HG03575 (cell line): Measurements from ENCODE around the gene MYCBPAP.

Experiments
- ATAC-seq: cut with Tn5 transposase; IDR thresholded peaks from one replicate; pipeline ENCODE4 v1.9.1; 2021; ENCODE audit not compliant: unreplicated experiment, insufficient number of reproducible peaks, low FRiP score; ENCODE audit errors: extremely low read depth

MYCBPAP gene

DNA sequence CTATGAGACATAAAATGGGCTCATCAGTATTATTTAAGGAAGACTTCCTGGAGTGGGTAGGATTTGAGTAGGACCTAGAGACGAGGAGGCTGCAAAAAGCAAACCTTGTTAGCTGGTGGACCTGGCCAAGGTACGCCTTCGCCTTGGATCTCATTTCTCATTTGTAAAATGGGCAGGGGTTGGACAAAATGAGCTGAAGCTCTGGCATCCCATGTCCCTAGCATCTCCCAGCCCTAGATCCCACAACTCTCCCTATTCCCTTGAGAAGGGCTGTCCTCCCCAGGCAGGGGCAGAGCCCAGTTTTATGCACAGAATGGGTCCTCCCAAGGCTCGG, 38.4 kb downstream of the MYCBPAP start:
- ATAC-seq: no peak

DNA sequence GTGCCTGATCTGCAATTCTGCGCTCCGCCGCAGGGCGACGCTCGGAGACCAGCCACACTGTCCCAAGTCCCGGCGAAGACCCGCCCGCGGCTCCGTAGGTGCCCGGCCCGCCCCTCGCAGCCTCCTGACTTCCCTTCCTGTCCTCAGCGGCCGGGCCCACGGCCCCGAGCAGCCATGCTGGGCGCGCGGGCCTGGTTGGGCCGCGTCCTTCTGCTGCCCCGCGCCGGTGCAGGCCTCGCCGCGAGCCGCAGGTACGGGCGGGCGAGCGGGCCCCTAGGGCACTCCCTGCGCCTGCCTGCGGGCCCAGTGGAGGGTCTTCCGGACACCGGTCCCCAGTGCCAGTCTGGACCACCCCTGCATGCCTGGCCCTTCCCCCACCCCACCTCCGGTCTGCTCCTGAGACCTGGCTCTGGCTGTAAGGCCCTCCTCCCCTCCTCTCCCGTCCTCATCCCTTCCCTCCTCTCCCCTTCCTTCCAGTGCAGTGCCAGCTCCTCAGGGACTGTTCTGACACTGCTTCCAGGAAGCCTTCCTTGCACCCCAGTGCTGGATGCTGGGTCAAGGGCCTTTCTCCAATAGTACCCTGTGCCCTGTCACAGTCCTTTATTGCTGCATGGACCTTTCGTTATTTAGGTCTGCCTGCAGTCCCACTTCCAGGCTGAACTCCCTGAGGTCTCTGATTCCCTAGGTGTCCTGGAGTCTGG, 38.9 kb downstream of the MYCBPAP start, which contains the start of gene SPATA20:
Gene SPATA20 (plus strand): TSS at position 140 of the 701 bp plus-strand sequence. CDS start 35 bp downstream, at position 175.
- ATAC-seq: no peak

DNA sequence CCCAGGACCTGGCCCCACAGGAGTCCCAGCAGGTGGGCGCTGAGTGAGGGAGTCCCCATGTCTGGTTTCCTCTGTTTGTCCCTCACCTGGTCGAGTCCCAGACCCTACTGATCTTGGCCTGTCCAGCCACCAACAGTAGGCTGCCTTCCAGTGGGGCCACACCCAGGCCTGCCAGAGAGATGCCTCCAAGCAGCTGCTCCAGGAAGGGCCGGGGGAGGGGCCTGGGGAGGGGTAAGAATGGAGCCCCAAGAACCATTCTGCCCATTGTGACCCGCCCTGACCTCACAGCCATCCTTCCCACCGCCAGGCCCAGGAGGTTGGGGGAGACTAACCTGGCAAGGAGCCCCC, 39.5 kb downstream of the MYCBPAP start:
- ATAC-seq: no peak

DNA sequence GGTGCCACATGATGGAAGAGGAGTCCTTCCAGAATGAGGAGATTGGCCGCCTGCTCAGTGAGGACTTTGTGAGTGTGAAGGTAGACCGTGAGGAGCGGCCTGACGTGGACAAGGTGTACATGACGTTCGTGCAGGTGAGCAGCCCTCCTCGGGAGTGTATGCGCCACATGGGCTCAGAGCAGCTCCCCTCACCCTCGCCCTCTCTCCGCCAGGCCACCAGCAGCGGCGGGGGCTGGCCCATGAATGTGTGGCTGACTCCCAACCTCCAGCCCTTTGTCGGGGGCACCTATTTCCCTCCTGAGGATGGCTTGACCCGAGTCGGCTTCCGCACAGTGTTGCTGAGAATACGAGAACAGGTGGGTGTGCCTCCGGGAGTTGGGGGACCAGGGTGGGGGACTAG, 40.6 kb downstream of the MYCBPAP start:
- no peak for ATAC-seq

DNA sequence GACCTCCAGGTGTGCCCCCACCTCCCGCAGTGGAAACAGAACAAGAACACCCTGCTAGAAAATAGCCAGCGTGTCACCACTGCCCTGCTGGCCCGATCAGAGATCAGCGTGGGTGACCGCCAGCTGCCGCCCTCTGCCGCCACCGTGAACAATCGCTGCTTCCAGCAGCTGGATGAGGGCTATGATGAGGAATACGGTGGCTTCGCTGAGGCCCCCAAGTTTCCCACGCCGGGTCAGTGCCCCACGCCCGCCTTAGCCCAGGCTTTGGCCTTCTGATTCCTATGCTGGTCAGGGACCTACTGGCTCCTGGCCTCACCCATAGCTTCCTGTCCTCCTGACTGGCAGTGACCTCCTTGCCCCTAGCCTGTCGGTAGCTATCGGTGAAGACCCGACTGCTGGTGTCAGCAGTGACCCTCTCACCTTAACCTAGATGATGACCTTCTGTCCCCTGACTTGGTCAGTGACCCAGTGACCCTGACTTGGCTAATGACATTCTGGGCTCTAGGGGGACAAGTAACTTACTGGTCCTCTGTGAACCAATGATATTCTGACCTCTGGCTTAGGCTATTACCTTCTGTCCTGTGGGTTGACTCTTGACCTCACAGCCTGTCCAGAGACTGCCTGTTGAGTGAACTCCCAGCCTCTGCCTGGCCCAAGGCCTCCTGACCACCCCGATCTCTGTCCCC, 41.2 kb downstream of the MYCBPAP start:
- no peak for ATAC-seq

DNA sequence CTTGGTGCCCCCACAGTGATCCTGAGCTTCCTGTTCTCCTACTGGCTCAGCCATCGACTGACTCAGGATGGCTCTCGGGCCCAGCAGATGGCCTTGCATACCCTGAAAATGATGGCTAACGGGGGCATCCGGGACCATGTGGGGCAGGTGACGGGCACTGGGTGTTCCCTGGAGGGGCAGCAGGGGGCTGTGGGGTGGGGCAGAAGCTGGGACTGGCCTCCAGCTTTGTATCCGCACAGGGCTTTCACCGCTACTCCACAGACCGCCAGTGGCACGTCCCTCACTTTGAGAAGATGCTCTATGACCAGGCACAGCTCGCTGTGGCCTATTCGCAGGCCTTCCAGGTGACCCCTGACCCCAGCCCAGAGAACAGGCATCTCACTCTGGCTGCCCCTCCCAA, 41.7 kb downstream of the MYCBPAP start:
- no peak for ATAC-seq

DNA sequence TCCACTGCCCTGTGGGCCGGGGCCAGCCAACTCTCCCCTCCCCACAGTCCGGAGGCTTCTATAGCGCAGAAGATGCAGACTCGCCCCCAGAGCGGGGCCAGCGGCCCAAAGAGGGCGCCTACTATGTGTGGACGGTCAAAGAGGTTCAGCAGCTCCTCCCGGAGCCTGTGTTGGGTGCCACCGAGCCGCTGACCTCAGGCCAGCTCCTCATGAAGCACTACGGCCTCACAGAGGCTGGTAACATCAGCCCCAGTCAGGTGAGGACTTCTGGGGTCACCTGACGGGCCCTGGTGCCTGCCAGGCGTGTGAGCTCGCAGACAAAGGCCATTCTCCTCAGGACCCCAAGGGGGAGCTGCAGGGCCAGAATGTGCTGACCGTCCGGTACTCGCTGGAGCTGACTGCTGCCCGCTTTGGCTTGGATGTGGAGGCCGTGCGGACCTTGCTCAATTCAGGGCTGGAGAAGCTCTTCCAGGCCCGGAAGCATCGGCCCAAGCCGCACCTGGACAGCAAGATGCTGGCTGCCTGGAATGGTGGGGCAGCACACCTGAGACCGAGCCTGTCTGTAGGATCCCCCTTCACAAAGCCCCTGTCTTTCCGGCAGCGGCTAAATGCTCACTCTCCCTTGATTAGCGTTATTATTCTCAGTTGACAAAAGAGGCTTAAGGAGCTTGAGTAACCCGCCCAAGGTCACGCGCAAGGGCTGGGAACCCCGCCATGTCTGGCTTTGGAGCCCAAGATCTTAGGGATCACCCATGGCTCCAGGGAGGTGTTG, 42.6 kb downstream of the MYCBPAP start:
- ATAC-seq: no peak

DNA sequence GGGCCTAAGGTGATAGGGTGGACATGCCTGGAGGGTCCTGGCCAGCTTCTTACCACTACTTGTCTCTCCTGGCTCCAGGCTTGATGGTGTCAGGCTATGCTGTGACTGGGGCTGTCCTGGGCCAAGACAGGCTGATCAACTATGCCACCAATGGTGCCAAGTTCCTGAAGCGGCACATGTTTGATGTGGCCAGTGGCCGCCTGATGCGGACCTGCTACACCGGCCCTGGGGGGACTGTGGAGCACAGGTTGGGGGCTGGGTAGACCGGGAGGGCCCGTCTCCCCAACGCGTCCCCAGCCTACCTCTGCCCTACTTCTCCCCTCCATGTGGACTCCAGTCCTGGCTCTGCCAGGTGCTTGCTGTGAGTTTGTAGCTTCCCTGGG, 43.2 kb downstream of the MYCBPAP start:
- no peak for ATAC-seq

DNA sequence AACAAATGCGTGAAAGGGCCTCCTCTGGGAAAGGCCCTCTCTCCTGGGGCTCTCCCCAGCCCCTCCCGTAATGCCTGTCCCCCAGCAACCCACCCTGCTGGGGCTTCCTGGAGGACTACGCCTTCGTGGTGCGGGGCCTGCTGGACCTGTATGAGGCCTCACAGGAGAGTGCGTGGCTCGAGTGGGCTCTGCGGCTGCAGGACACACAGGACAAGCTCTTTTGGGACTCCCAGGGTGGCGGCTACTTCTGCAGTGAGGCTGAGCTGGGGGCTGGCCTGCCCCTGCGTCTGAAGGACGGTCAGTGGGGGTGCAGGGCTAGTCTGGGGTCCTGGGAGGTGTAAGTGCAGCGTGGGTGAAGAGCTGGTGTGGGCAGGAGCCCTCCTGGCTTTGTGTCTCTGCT, 43.6 kb downstream of the MYCBPAP start:
- no peak for ATAC-seq

DNA sequence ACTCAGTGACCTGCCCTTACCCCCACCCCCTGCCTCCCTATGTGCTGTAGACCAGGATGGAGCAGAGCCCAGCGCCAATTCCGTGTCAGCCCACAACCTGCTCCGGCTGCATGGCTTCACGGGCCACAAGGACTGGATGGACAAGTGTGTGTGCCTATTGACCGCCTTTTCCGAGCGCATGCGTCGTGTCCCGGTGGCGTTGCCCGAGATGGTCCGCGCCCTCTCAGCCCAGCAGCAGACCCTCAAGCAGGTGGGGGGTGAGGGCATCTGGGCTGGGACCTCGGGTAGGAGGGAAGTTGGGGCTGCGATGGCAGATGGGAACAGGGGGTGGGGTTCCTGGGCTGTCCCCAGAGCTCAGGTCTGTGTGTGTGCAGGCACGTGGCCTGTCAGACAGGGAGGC, 46.0 kb downstream of the MYCBPAP start:
- ATAC-seq: no peak

DNA sequence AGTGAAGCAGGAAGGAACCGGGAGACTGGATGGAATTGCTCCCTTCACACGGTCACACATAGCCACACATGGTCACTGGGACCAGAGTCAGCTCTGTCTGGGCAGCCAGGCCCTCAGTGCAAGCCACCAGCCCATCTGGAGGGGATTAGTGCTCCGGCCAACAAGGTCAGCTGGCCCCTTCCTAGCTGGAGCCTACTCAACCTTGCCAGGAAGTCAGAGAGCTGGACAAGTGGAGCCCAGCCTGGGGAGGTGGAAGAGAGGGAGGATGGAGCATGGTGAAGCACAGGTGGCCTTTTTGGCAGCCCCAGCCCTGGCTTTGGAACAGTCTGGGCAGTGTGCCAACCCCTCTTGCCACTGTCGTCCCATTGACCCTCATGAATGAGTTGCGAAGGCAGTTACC, 48.6 kb downstream of the MYCBPAP start:
- ATAC-seq: no peak

DNA sequence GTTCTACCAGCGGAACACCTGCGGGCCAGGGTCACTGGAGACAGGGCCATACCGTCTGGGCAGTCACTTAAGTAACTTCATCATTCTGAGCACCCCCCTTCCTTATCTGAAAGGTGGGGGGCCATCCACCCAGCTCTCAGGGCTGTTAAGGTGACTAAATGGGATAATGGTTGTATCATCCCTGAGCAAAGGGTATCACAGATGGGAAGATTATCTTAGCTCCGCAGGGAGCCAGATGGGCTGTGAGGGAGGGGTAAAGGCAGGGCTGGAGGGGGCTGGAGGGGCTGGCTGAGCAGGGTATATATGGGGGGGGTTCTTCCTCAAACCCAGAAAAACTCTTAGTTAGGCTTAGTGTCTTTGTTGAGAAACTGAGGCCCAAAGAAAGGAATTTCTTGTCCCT, 49.4 kb downstream of the MYCBPAP start:
- no peak for ATAC-seq

DNA sequence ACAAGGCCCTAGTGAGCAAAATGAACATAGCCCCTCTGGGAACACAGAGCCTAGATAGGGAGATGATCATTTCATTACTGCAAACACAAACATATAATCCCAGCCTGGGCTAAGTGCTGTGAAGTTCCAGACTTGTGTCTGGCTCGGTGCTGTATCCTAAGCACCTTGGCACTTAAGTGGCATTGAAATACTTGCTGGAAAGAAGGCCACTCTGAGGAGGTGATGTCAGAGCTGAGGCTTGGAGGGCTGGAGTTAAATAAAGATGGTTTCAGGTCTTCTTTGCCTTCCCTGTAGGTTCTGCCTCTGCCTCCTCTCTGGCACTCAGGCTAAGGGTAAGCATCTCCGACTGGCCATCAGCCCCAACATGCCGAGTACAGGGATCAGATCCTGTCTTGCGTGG, 49.9 kb downstream of the MYCBPAP start:
- ATAC-seq: no peak

DNA sequence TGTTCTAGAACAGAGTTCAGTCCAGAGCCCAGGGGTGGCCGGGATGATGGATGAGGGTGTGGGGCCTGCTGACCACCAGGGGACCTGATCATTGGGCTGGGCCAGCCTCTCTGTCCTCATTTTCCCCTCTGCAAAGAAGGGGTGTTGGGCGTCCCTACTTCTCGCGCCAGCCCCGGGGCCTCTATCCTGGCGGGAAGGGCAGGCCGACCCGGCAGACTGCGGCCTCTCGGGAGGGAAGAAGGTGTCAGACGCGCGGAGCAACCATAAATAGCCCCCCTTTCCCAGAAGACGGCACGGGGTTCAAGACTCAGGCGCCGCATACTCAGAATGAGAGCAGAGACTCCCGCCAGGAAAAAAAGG, 50.3 kb downstream of the MYCBPAP start:
- no peak for ATAC-seq

DNA sequence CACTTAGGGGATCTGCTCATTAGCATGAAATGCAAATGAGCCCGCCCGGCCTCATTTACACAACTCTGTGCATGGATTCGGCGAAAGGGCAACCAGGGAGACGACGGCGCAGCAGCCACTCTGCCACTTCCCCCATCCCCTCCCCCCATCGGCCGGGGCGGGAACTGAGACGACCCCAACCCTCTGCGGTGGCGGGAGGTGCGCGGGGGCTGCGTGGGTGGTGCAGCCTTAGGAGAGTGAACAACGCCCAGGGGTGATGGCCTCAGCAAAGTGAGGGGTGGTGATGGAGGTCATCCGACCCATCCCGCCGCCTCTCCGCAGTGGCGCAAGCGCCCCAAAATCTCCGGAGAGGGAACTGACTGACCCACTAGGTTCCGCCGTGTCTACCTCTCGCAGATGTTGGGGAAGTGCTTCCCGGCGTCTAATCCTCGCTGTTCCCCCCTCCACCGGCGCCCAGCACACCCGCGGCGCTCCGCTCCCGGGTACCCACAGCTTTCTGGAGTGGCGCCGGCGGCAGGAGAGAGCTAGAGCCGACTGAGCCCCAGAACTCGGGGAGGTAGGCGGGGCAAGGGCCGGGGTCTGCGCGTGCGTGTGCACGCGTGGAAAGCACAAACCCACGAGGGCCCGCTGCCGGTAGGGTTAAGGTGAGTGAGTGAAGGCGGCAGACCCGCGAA, 50.8 kb downstream of the MYCBPAP start:
- ATAC-seq: no peak

DNA sequence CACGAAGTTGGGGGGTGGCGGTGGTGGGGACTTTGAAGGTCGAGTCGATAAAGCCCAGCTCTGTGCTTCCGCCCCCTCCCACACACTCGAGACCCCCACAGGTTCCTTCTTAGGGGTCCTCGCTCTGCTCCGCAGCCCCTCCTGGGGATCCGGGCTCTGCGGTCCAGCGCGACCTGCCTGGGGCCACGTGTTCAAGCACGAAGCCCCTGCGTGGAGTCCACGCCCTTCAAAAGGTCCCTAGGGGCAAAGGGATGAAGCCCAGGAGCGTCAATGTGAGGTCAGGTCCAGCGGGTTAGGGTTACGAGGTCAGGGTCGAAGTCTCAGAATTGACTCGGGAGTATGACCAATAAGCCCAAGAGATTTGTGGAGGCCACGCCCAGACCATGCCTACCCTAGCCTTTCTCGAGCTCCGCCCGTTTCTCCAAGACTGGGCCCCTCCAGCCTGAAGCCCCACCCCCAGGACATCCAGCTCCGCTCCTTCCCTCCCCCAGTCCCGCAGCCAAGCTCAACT, 51.5 kb downstream of the MYCBPAP start:
- no peak for ATAC-seq

DNA sequence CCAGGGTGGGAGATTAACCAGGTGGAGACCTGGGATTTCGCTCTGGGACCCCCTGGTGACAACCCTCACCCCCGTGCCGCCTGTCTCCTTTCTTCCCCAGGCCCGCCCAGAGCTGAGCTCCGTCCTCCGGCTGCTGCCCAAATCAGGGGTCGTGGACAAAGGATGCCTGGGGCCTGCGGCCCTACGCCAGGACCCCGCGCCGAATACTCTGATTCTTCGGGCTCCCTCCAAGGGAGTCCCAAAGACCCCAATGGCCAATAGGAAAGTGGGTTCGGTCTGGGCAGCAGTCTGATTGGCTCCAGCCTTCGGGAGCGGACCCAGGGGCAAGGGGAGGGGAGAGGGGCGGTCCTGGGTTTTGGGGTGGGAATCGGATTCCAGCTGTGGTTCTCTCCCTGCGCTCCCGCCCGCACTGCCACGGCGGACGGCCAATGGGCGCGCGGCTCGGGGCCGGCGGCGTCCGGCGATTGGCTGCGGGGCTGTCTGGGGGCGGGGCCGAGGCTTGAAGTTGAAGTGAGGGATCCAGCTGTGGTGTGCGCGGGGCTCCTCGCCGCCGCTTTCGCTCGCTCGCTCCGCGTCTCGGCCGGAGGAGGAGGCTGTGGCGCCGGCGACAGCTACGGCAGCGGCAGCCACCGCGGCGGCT, 52.1 kb downstream of the MYCBPAP start, which contains the start of gene CACNA1G:
Gene CACNA1G (plus strand): TSS at position 531 of the 640 bp plus-strand sequence. CDS start 745 bp downstream, outside the sequence.
- ATAC-seq: no peak

DNA sequence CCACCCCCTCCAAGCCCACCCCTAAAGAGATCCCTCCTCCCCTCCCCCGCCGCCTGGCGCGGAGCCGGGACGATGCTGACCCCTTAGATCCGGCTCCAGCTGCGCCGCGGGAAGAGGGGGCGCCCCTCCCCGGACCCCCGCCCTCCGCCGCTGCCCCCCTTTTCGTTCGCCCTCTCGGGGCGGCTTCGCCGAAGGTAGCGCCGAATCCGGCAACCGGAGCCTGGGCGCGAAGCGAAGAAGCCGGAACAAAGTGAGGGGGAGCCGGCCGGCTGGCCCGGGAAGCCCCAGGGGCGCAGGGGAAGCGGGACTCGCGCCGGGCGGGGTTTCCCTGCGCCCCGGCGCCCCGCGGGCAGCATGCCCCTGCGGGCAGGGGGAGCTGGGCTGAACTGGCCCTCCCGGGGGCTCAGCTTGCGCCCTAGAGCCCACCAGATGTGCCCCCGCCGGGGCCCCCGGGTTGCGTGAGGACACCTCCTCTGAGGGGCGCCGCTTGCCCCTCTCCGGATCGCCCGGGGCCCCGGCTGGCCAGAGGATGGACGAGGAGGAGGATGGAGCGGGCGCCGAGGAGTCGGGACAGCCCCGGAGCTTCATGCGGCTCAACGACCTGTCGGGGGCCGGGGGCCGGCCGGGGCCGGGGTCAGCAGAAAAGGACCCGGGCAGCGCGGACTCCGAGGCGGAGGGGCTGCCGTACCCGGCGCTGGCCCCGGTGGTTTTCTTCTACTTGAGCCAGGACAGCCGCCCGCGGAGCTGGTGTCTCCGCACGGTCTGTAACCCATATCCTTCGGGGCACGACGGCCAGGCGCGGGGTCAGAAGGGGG, 52.9 kb downstream of the MYCBPAP start:
- ATAC-seq: no peak
